HepG2 (cell line): ENCODE results near the gene APOA1. TPM values are rescaled to one million over a fixed set of nuclear protein-coding genes. Genes with fewer than 3 reads are reported as not detected.

Experiments
- ASH2L ChIP-seq: fragments of 300-600, 200-600 bp; sonication (generic); IDR thresholded peaks from 2 replicates; pipeline ENCODE4 v1.7.0; 2017; ENCODE audit warnings: low read depth, mild to moderate bottlenecking, moderate library complexity, mixed read lengths, low read length; ENCODE audit not compliant: insufficient read length
- BORCS8-MEF2B ChIP-seq: sonication (generic); formaldehyde crosslinking; IDR thresholded peaks from 2 replicates; pipeline ENCODE4 v1.8.0; 2022; ENCODE audit warnings: mild to moderate bottlenecking, missing genetic modification reagents
- DNMT1 ChIP-seq: sonication (generic); formaldehyde crosslinking; IDR thresholded peaks from 2 replicates; pipeline ENCODE4 v1.5.1; 2020; ENCODE audit warnings: mild to moderate bottlenecking, missing genetic modification reagents
- DR1 ChIP-seq: sonication (generic); formaldehyde crosslinking; IDR thresholded peaks from 2 replicates; pipeline ENCODE4 v1.8.0; 2021; ENCODE audit warnings: mild to moderate bottlenecking, missing genetic modification reagents, inconsistent platforms
- ELF1 ChIP-seq: sonication (generic); formaldehyde crosslinking; IDR thresholded peaks from 2 replicates; pipeline ENCODE4 v1.4.0; 2020; ENCODE audit warnings: missing genetic modification reagents
- KDM5B ChIP-seq: sonication (generic); formaldehyde crosslinking; IDR thresholded peaks from 2 replicates; pipeline ENCODE4 v1.4.0; 2020; ENCODE audit warnings: missing genetic modification reagents, mild to moderate bottlenecking, borderline replicate concordance
- NCOA5 ChIP-seq: sonication (generic); formaldehyde crosslinking; IDR thresholded peaks from 2 replicates; pipeline ENCODE4 v1.4.0; 2020; ENCODE audit warnings: missing genetic modification reagents
- NR2F1 ChIP-seq, 2 experiments: fragments of 450-650 bp in 1 of 2; formaldehyde crosslinking in 1 of 2; IDR thresholded peaks; 2 replicates each; pipeline versions ENCODE4 v1.5.0 to v1.6.1; 2016 to 2020; ENCODE audit warnings: mild to moderate bottlenecking in 1 of 2, missing compliant biosample characterization in 1 of 2, missing genetic modification reagents in 1 of 2, moderate library complexity in 1 of 2
- PHF5A ChIP-seq: IDR thresholded peaks from one replicate; pipeline ENCODE4 v1.6.1; 2018; ENCODE audit warnings: low read depth, missing genetic modification reagents; ENCODE audit not compliant: unreplicated experiment
- RAD21 ChIP-seq: fragments of 450-650 bp; formaldehyde crosslinking; IDR thresholded peaks from 2 replicates; pipeline ENCODE4 v1.5.0; 2020; ENCODE audit warnings: mild to moderate bottlenecking
- RBM22 ChIP-seq: fragments of 200-400 bp; formaldehyde crosslinking; optimal IDR thresholded peaks from 2 replicates; pipeline ENCODE3; 2017; ENCODE audit warnings: mild to moderate bottlenecking, low read length, moderate library complexity
- TOPORS ChIP-seq: sonication (generic); formaldehyde crosslinking; IDR thresholded peaks from 2 replicates; pipeline ENCODE4 v1.8.0; 2023; ENCODE audit warnings: mild to moderate bottlenecking, missing genetic modification reagents
- ZBTB20 ChIP-seq: sonication (generic); formaldehyde crosslinking; IDR thresholded peaks from 2 replicates; pipeline ENCODE4 v1.8.1; 2023; ENCODE audit warnings: missing genetic modification reagents, low read depth, mild to moderate bottlenecking, borderline replicate concordance
- ZKSCAN1 ChIP-seq: fragments of 150-350 bp; IDR thresholded peaks from 2 replicates; pipeline ENCODE4 v1.6.1; 2014; ENCODE audit warnings: low read length
- ZNF205 ChIP-seq: IDR thresholded peaks from 2 replicates; pipeline ENCODE4 v1.6.1; 2018; ENCODE audit warnings: missing biosample characterization, missing genetic modification reagents
- ZNF260 ChIP-seq: sonication (generic); formaldehyde crosslinking; IDR thresholded peaks from 2 replicates; pipeline ENCODE4 v1.4.0; 2020; ENCODE audit warnings: missing genetic modification reagents, low read depth, mild to moderate bottlenecking, borderline replicate concordance
- ZNF274 ChIP-seq: sonication (generic); formaldehyde crosslinking; IDR thresholded peaks from 2 replicates; pipeline ENCODE4 v1.5.1; 2020; ENCODE audit warnings: mild to moderate bottlenecking, missing genetic modification reagents
- ZNF460 ChIP-seq: sonication (generic); formaldehyde crosslinking; IDR thresholded peaks from 2 replicates; pipeline ENCODE4 v1.5.1; 2020; ENCODE audit warnings: missing genetic modification reagents, mild to moderate bottlenecking, borderline replicate concordance
- ZNF703 ChIP-seq: sonication (generic); formaldehyde crosslinking; IDR thresholded peaks from 2 replicates; pipeline ENCODE4 v1.5.1; 2020; ENCODE audit warnings: missing genetic modification reagents, mild to moderate bottlenecking, moderate library complexity, borderline replicate concordance
- ZNF766 ChIP-seq: sonication (generic); formaldehyde crosslinking; IDR thresholded peaks from 2 replicates; pipeline ENCODE4 v1.5.0; 2020; ENCODE audit warnings: missing genetic modification reagents, borderline replicate concordance
- polyA plus RNA-seq, 8 experiments: library from polyadenylated mRNA; depleted of rRNA in 3 of 8; stranded (reverse) in 7 of 8; unstranded in 1 of 8; fragments of >200 nt; fragmentation: Illumina TruSeq in 4 of 8; extraction: Trizol in 4 of 8; gene quantifications; 2 replicates each; pipeline versions ENCODE4 v1.2.1 to v1.2.3, GENCODE V29; 2011 to 2016; ENCODE audit warnings: low read depth in 4 of 8, missing spikeins in 1 of 8, mixed read lengths in 1 of 8; ENCODE audit not compliant: insufficient read depth in 1 of 8
- total RNA-seq, 5 experiments: library from RNA; depleted of rRNA; stranded (reverse); fragments of >200 nt; fragmentation: Illumina TruSeq; extraction: Trizol; gene quantifications; 2 replicates each; pipeline ENCODE4 v1.2.3, GENCODE V29; 2016; ENCODE audit warnings: low read depth in 1 of 5
- TF ChIP-seq, protein P1 (sequence below): sonication (generic); formaldehyde crosslinking; IDR thresholded peaks from 2 replicates; pipeline ENCODE4 v1.8.1; 2023; ENCODE audit warnings: mild to moderate bottlenecking, missing genetic modification reagents
- TF ChIP-seq, protein P2 (sequence below): sonication (generic); formaldehyde crosslinking; IDR thresholded peaks from 2 replicates; pipeline ENCODE4 v1.8.1; 2023; ENCODE audit warnings: mild to moderate bottlenecking, missing genetic modification reagents, borderline replicate concordance
- TF ChIP-seq, protein P3 (sequence below): sonication (generic); formaldehyde crosslinking; IDR thresholded peaks from 2 replicates; pipeline ENCODE4 v1.4.0; 2020; ENCODE audit warnings: missing genetic modification reagents, mild to moderate bottlenecking, borderline replicate concordance
- TF ChIP-seq, protein P4 (sequence below), 2 experiments: fragments of 450-650 bp in 1 of 2; sonication (generic) in 1 of 2; formaldehyde crosslinking; IDR thresholded peaks; 2 replicates each; pipeline versions ENCODE4 v1.5.0 to v1.8.0; 2020 to 2022; ENCODE audit warnings: mild to moderate bottlenecking in 1 of 2, missing genetic modification reagents in 1 of 2

APOA1 gene
- total and polyA plus RNA-seq, 2 of the 13 experiments (the other 11 are each of a cell fraction or from before 2014, with no cell fraction given): 1,973 to 5,485 TPM

DNA sequence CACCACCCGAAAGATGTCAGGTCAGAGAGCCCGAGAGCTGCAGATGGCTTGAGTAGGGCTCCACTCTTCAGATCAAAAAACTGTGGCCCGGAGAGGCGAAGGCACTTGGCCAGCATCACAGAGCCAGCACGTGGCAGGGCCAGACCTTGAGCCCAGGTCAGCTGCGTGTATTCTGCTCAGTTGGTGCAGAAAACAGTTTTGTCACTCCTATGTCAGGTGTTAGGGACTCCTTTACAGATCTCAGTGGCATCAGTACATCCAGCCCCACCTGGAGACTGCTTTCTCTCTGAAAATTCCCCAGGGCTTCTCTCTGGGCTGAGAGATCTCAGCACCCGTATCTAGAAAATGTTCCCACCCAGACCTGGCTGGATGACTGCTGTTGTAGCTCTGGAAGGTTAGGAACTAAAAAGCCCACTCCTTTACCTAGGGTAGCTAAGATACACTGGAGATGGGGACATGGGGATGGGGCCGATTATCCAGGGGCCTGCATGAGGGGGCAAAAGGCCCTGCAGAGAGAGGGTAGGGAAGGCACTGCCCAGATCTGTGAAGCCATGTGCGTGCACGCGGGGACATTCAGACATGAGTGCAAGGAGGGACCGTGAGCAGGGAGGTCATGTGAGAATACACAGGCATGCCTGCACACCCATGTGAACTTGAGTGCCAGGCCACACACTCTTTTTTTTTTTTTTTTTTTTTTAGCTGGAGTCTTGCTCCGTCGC is 3.4 kb downstream of the APOA1 start (continued):
- peak; percentile 54; the same call in 1 of the 2 replicates for TF ChIP-seq ZBTB20
- TF ChIP-seq DNMT1: 0 out of 2 replicates have a peak, but pooled peaks have one; percentile 4
- TF ChIP-seq, protein P1, sequence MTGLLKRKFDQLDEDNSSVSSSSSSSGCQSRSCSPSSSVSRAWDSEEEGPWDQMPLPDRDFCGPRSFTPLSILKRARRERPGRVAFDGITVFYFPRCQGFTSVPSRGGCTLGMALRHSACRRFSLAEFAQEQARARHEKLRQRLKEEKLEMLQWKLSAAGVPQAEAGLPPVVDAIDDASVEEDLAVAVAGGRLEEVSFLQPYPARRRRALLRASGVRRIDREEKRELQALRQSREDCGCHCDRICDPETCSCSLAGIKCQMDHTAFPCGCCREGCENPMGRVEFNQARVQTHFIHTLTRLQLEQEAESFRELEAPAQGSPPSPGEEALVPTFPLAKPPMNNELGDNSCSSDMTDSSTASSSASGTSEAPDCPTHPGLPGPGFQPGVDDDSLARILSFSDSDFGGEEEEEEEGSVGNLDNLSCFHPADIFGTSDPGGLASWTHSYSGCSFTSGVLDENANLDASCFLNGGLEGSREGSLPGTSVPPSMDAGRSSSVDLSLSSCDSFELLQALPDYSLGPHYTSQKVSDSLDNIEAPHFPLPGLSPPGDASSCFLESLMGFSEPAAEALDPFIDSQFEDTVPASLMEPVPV (CRISPR knock-in tag): peak; percentile 89
- no peak for TF ChIP-seq ASH2L
- TF ChIP-seq KDM5B: peak; percentile 19; the same call in 1 of the 2 replicates
- peak; percentile 95 for TF ChIP-seq RBM22
- no peak for TF ChIP-seq ZNF460 (CRISPR knock-in tag)
- TF ChIP-seq ZNF260 (CRISPR knock-in tag): no peak
- TF ChIP-seq ZNF274 (CRISPR knock-in tag): no peak
- no peak; the same call in 1 of the 2 replicates for TF ChIP-seq ELF1
- TF ChIP-seq TOPORS (CRISPR knock-in tag): peak; percentile 73; the same call in 1 of the 2 replicates
- peak; percentile 44; the same call in 1 of the 2 replicates for TF ChIP-seq ZNF205 (CRISPR knock-in tag)
- peak in 1 of 2 experiments; percentile 52; a peak in 2 of 4 replicates for TF ChIP-seq NR2F1 (CRISPR knock-in tag; IDR thresholded peaks at IDR 0.05)
- TF ChIP-seq, protein P2, sequence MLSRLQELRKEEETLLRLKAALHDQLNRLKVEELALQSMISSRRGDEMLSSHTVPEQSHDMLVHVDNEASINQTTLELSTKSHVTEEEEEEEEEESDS (CRISPR knock-in tag): 0 out of 2 replicates have a peak, but pooled peaks have one; percentile 20
- TF ChIP-seq BORCS8-MEF2B (CRISPR knock-in tag): peak; percentile 68; the same call in 1 of the 2 replicates
- TF ChIP-seq, protein P3, sequence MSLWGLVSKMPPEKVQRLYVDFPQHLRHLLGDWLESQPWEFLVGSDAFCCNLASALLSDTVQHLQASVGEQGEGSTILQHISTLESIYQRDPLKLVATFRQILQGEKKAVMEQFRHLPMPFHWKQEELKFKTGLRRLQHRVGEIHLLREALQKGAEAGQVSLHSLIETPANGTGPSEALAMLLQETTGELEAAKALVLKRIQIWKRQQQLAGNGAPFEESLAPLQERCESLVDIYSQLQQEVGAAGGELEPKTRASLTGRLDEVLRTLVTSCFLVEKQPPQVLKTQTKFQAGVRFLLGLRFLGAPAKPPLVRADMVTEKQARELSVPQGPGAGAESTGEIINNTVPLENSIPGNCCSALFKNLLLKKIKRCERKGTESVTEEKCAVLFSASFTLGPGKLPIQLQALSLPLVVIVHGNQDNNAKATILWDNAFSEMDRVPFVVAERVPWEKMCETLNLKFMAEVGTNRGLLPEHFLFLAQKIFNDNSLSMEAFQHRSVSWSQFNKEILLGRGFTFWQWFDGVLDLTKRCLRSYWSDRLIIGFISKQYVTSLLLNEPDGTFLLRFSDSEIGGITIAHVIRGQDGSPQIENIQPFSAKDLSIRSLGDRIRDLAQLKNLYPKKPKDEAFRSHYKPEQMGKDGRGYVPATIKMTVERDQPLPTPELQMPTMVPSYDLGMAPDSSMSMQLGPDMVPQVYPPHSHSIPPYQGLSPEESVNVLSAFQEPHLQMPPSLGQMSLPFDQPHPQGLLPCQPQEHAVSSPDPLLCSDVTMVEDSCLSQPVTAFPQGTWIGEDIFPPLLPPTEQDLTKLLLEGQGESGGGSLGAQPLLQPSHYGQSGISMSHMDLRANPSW (CRISPR knock-in tag): no peak
- peak; percentile 48; the same call in 1 of the 2 replicates for TF ChIP-seq RAD21 (CRISPR knock-in tag)
- TF ChIP-seq ZKSCAN1: no peak
- no peak; the same call in 1 of the 2 replicates for TF ChIP-seq DR1 (CRISPR knock-in tag)
- peak; percentile 81 for TF ChIP-seq NCOA5
- no peak for TF ChIP-seq PHF5A
- TF ChIP-seq ZNF766 (CRISPR knock-in tag): peak; percentile 52; the same call in 1 of the 2 replicates
- TF ChIP-seq ZNF703 (CRISPR knock-in tag): 0 out of 2 replicates have a peak, but pooled peaks have one; percentile 63
- TF ChIP-seq, protein P4, sequence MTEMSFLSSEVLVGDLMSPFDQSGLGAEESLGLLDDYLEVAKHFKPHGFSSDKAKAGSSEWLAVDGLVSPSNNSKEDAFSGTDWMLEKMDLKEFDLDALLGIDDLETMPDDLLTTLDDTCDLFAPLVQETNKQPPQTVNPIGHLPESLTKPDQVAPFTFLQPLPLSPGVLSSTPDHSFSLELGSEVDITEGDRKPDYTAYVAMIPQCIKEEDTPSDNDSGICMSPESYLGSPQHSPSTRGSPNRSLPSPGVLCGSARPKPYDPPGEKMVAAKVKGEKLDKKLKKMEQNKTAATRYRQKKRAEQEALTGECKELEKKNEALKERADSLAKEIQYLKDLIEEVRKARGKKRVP (CRISPR knock-in tag; IDR thresholded peaks at IDR 0.05): peak in 1 of 2 experiments; percentile 63; a peak in 2 of 4 replicates
